ENCODE results near the gene JMJD8.

DNA sequence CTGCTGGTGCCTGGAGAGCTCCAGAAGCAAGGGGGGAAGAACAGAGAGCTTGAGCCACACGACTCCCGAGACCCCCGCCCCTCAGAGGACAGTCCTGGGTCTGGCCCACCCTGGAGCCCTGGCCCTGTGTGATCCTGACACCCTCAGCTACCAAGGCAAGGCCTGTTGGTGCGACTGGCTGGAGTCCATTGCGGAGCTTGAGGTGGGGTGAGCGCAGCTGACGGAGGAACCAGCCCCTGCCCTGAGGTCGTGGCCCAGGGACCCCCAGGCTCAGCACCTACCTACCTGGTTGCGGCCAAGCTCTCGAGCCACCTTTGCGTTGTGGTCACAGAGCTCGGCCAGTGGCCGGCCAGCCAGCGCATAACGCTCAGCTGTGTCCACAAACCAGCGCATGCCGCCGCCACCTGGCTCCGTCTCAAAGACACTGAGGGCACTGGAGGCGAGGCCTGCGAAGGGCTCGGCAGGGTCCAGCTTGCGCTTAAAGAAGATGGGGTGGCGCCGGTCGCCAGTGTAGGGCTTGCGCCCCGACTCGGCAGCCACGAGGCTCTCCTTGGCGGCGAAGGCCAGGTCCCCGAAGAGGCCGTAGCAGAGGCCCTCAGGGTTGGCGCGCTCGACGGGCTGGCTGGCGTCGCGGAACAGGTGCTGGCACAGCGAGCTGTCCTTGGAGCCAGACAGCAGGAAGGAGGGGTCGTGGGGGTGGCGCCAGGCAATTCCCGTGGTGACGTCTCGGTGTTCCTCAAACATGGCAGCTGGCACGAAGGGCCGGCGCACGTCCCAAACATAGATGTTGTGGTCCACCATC, 2.5 kb upstream of the JMJD8 start:
- TF ChIP-seq, protein P1, sequence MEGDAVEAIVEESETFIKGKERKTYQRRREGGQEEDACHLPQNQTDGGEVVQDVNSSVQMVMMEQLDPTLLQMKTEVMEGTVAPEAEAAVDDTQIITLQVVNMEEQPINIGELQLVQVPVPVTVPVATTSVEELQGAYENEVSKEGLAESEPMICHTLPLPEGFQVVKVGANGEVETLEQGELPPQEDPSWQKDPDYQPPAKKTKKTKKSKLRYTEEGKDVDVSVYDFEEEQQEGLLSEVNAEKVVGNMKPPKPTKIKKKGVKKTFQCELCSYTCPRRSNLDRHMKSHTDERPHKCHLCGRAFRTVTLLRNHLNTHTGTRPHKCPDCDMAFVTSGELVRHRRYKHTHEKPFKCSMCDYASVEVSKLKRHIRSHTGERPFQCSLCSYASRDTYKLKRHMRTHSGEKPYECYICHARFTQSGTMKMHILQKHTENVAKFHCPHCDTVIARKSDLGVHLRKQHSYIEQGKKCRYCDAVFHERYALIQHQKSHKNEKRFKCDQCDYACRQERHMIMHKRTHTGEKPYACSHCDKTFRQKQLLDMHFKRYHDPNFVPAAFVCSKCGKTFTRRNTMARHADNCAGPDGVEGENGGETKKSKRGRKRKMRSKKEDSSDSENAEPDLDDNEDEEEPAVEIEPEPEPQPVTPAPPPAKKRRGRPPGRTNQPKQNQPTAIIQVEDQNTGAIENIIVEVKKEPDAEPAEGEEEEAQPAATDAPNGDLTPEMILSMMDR (IDR thresholded peaks at IDR 0.05): no peak
- TF ChIP-seq TCF7L2 (IDR thresholded peaks at IDR 0.05; ENCODE audit: low read depth, low read length) (no peak), POLR2AphosphoS5 (IDR thresholded peaks at IDR 0.05; ENCODE audit: low read depth, low read length) (no peak)
